ENCODE data around the gene AURKB.
"Not testable (repeated sequence)": the region's sequence is repeated elsewhere in the genome, so short reads cannot be mapped to it uniquely, and the experiment has no call there.

Gene AURKB

GRCh38 chr17:8187517-8188262, 22.7 kb downstream of the AURKB start:
- DNase-seq: peak; percentile 100

DNA sequence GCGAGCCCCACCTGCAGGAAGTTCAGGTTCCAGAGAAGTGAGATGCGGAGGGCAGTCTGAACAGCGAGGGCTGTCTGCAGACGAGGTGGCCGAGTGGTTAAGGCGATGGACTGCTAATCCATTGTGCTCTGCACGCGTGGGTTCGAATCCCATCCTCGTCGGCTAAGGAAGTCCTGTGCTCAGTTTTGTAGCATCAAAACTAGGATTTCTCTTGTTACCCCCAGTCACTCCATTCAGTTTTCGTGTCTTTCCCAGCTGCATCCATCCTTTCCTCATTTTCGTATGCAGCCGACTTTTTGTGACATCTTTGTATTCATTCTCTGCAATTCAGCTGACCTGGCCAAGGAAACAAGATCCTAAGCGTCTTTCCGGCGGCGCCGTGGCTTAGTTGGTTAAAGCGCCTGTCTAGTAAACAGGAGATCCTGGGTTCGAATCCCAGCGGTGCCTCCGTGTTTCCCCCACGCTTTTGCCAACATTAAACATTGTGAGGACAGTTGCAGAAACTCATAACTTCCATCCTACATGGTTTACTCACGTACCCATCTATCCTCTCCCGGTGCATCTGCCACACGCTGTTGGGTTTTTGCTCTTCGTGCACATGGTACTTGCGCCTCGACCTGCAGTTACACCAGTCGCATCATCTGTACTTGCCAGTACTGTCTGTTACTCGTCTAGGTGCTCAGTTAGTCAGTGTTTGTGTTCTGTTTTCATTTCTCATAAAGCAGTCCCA, 23.4 kb downstream of the AURKB start:
- peak; percentile 99 for DNase-seq

GRCh38 chr17:8186446-8186786, 24.0 kb downstream of the AURKB start:
- DNase-seq: no peak

- DNase-seq: peak; percentile 96
These were observed 24.6 kb downstream of the AURKB start for GRCh38 chr17:8185582-8186445.

- no peak for DNase-seq
These were observed 33.2 kb downstream of the AURKB start for GRCh38 chr17:8176998-8177731.

DNA sequence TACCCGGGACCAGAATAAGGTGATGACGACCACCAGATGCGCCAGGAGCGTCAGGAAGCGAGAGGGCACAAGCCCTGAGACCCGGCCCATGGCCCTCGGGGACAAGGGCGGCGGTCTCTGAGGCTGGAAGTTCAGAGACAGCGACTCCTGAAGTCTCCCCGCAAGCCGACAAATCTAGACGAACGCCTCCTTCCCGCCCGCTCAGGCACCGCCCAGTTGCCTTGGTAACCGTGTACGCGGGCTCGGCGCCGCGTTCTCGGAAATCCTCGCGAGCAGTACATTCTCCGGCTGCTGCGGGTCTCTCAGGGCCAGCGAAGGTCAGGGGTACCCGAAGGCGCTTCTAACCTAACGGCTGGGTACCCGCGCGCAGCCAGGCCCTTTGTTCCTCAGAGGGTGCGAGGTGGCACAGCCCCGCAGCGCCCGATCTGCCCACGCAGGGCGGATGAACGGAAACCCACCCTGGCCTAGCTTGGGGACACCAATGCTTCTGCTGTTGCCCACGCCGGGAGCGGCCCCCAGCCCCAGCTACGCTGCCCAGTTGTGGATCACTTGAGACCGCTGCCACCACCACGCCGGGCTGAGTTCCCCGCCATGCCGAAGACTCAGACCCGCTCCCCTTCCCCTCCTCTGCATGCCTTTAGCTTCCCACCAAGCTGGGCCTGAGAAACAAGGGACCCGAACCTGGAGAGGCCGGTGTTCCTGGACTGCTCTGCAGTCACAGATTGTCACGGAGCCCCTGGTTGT, 34.0 kb downstream of the AURKB start, which contains the start of gene TMEM107:
Gene TMEM107 (minus strand): TSS at position 184 of the 744 bp plus-strand sequence. CDS start 94 bp downstream, at position 90.
- peak; percentile 96 for DNase-seq

DNA sequence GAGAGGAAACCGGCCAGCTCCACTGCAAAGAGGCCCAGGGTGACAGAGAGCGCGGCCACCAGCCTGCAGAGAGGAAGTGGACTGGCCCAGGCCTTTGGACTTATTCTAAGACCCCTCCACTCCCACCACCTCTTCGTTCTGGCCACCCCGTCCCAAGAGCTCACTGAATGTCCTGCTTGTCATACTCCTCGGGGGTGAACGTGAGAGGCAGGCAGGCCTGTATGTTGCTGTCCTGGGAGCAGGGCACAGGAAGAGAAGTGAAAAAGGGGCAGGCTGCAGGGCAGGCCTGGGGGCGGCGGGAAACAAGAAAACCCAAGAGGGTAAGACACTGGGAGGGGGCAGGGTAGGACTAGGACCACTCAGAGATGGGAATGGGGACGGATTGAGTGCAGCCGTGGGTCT, 34.6 kb downstream of the AURKB start:
- no peak for DNase-seq

DNA sequence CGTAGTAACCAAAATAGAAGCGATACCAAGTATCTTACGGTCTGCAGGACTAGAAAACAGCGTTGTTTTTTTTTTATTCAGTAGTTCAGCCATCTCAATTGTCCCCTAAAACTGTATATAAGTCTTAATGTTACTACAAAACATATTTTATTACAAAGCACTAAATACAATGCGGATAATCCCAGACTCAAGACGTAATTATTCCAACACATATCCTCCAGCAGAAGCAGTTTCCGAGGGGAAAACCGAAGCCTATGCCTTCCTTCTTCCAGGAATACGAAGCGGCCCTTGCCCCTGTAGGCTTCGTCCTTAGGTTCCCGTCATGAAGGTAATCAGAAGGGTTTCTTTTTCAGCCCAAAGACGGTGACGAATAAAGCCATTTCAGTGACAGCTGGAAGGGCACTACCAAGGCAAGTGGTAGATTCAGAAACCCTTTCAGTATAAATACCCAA, 36.5 kb downstream of the AURKB start:
- DNase-seq: no peak

DNA sequence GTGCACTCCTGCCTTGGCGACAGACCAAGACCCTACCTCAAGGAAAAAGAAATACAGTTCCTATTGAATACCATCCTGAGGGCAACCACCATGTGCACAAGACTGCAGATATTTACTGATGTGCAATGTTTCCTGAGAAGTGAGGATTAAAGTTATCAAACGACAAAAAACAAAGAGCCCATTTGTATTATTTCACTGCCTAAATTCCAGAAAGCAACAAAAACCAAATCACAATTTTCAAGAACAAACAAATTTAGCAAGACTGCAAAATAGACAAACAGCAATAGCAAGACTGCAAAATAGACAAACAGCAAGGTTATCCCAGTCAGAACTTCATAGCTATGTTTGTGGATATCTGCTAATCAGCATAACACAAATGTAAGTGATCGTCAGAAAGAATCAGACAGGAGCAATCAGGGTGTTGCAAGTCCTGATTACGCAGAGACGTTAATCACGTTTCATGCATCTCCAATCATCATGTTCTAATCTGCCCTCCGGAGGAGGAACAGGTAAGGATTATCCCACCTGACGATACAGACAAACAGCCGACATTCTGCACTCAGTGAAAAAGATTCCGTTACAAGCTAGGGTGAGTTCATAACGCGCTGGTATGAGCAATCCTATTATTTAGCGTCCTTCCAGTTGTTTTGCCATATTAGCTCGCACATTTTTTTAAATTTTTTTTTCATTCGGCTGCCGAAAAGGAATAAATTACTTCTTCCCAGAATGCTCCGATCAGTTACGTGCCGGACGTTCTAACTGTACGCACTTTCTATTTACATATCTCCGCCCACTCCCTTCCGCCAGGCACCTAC, 37.1 kb downstream of the AURKB start:
- peak; percentile 97 for DNase-seq

DNA sequence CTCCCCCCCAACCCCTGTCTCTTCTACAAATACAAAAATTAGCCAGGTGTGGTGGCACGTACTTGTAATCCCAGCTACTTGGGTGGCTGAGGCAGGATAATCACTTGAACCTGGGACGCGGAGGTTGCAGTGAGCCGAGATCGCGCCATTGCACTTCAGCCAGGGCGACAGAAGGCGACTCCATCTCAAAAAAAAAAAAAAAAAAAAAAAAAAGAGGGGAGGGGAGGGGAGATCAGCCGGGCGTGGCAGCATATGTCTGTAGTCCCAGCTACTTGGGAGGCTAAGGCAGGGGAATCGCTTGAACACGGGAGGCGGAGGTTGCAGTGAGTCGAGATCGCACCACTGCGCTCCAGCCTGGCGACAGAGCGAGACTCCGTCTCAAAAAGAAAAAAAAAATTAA, 40.2 kb downstream of the AURKB start:
- not testable (repeated sequence) for DNase-seq

DNA sequence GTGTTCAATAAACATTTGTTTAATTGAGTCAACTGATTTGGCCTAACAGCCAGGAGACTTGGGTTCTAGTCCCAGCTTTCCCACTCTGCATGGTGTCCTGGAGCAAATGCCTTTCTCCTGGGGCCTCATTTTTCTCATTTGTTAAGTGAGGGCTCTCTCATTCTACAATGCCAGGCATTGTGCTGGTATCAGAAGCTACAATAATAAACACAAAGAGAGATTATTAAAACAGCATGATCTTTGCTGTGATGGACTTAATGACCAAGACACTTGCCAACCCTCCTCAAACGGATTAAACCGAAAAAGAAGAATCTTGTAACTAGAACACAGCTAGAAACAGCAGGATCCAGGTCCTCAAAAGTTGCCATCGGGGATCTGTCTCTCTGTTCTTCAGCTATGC, 42.8 kb downstream of the AURKB start:
- no peak for DNase-seq

GRCh38 chr17:8166731-8167130, 43.6 kb downstream of the AURKB start:
- DNase-seq: no peak

DNA sequence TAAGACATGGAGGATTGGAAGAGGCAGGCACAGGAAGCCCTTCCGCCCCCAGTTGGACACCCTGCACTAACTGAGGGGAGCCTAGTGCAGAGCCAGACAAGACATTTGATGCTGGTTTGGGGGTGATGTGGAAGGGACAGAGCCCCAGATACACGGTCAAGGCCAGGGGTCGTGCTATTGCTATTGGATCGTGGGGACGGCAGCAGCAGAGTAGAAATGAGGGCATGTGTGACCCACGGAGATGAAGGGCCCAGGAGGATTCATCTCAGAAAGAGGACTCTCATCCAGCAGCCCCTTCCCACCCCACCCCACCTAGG, 45.6 kb downstream of the AURKB start:
- DNase-seq: no peak

DNA sequence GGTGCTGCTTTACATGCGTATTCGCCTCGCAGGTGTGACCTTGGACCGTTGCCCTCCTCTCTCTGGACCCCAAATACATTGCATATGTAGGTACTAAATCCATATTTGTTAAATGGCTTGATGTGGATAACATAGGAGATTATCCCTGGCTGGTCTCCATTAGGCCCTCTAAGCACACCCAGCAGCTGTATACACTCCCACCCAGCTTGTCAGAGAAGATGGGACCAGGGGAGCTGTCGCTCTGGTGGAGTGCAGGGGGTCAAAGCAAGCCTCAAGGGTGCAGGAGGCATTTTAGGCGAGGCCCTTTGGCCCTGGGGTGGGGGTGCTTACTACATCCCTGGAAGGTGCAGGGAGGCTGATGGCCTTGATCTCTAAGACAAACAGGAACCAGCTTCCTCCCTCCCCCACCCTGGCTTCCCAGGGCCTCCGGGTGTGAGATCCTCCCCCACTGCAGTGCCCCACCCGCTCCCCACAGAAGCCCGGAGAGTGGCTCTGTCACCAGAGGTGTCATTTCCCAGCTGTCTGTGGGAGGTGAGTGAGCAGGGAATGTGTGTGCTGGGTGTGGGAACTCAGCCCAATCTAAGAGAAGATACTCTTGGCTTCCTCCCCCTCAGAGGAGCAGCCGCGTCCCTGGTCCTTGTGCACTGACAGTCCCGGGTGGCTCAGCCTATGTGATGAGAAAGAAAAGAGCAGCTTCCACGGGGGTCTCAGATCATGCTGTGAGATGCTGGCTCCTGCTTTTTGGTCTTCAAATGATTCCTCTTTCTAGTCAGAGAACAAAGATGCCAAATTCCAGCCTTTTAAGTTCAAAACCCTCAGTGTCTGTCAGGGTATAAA, 46.2 kb downstream of the AURKB start:
- peak; percentile 76 for DNase-seq

DNA sequence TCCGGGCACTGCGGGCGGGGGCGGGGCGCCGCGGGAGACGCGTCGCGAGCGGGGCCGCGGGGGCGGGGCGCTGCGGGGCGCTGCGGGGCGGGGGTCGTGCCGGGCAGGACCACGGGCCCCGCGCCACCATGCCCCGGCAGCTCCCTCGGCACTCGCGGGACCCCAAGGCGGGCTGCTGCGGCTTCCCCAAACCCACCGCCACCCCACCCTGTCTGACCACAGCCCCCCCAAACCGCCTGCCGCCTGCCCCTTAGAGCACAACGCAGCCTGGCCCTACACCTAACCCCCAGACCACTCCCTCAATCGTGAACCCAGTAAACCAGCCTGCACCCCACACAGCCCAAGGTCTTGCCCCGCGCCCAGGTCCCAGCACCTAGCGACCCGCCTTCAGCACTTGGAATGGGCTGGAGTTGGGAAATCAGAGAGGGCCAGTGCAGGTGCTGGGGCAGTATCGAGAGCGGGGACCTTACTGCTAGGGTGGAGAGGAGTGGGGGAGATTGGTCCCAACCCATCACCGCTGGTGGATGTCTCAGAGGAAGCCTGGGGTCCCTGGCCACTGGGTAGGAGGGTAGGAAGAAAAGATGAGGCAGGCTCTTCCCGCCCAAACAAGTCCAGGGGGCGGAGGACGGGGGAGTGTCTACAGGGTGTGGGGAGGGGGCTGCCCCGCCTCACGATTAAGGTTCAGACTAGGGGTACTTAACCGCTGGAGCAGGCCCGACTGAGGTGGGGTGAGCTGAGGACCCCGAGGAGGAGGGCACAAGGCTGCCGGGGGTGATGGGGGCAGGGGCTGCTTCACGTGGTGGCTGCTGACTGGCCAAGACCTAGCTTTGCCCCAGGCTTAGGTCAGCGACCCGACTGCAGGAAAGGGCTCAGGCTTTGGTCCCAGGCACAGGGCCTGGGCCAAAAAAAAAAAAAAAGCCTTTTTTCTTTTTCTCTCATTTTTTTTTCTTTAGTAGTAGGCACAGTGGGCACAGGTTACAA, 47.1 kb downstream of the AURKB start:
- peak; percentile 82 for DNase-seq

GRCh38 chr17:8162233-8162996, 48.0 kb downstream of the AURKB start, which contains the start of gene VAMP2:
VAMP2 (minus strand) TSS chr17:8162948; CDS start chr17:8162879, 69 bp downstream.
- DNase-seq: peak; percentile 91

DNA sequence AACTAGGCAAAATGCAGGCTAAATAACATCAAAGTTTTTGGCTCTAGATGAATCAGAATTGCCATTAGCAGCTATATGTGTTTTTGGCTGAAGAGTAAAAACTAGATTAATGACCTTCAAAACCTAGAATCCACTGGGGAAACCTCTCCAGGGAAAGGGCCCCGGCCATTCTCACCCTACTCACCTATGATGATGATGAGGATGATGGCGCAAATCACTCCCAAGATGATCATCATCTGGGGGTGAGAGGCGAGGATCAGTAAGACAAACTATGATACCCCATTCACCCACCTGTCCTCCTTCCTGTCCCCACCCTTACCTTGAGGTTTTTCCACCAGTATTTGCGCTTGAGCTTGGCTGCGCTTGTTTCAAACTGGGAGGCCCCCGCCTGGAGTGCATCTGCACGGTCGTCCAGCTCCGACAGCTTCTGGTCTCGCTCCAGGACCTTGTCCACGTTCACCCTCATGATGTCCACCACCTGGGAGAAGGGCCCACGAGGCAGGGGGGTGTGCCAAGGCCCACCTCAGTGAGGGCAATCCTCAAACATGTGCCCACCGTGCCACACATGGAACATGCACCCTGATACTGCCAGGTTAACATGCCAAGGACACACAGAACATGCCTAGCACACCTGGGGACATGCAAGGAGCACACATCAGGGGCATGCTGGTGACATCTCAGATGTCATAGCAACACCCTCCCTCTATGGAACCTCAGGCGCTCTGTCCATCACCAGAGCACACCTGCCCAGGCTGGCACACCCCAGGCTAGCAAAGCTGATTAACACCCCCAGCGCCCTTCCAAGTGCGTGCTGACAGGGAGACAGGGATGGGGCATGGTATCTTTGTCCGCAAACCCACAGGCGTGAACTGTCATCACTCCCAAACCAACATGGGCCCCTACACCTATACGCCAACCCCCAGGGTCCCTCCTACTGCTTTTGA, 48.8 kb downstream of the AURKB start:
- DNase-seq: no peak
